ENCODE data around the gene OVCA2. TPM values are rescaled to one million over a fixed set of nuclear protein-coding genes. Genes with fewer than 3 reads are reported as not detected.
A peak's percentile ranks its signal among the peaks of the same experiment; 100 is the strongest.

Gene OVCA2
- total RNA-seq, 1 experiment from 2014 or later, result 27.3 TPM

GRCh38 chr17:2023256-2023655 is 18.6 kb upstream of the OVCA2 start:
- Histone ChIP-seq H3K27me3 (ENCODE audit: insufficient read depth, low read length) (no peaks in the 10 kb centered on the region), H3K79me2 (ENCODE audit: insufficient read depth, low read length) (no peaks in the 10 kb centered on the region), H3K4me1 (ENCODE audit: control insufficient read depth in 1 of 2, insufficient read depth in 2 of 2, low read length in 2 of 2) (peaks cover 7 to 26% of the 10 kb centered on the region in 2 experiments; a peak in 3 of 4 replicates), H3K9me2 (ENCODE audit: insufficient read depth) (no peaks in the 10 kb centered on the region), H3K27ac (ENCODE audit: low read depth, low read length) (no peak overlapping the region), H3K9me3 (ENCODE audit: control insufficient read depth in 1 of 2, insufficient read depth in 1 of 2, low read depth in 1 of 2, low read length in 2 of 2) (no peaks in the 10 kb centered on the region), H3K36me3 (ENCODE audit: control insufficient read depth in 1 of 2, insufficient read depth in 2 of 2, low read length in 2 of 2) (no peaks in the 10 kb centered on the region), H4K20me1 (ENCODE audit: insufficient read depth) (no peaks in the 10 kb centered on the region), H3K4me2 (ENCODE audit: low read length) (peak overlapping the region; percentile 92; the same call in 1 of the 2 replicates), H3K9ac (ENCODE audit: low read length) (no peak overlapping the region), H2AFZ (ENCODE audit: low read depth, low read length, poor library complexity, severe bottlenecking) (no peak overlapping the region), H3K4me3 (replicated peaks in 1 of 2; ENCODE audit: low read depth in 1 of 2, low read length in 2 of 2) (no peak overlapping the region)
- ATAC-seq, result no peak
- no peak for TF ChIP-seq ATF3 (IDR thresholded peaks at IDR 0.05)
- no TSS peak for BruUV-seq (replicated peaks)
- CTCF ChIA-PET, result interaction anchor here (3.9 kb wide), 1 partner anchor 114 kb away, joined by 76 read pairs; no protein-coding TSS in a partner anchor
- POLR2A ChIA-PET, result interaction anchor here (0.6 to 0.8 kb wide), 2 partner anchors 12 to 952 kb away, joined by 4 to 5 read pairs; no protein-coding TSS in a partner anchor
- RAD21 ChIA-PET (ENCODE audit: low non-redundant PET in 1 of 2, low total read pairs in 2 of 2, uncharacterized antibody in 2 of 2, unreplicated experiment in 2 of 2), result interaction anchor here in 1 of 2 experiments (1.7 kb wide), 1 partner anchor 115 kb away, joined by 6 read pairs; no protein-coding TSS in a partner anchor
- no peak for DNase-seq (ENCODE audit: low read depth, low spot score)
- intact Hi-C loops (cut with micrococcal nuclease), result no loop called here

DNA sequence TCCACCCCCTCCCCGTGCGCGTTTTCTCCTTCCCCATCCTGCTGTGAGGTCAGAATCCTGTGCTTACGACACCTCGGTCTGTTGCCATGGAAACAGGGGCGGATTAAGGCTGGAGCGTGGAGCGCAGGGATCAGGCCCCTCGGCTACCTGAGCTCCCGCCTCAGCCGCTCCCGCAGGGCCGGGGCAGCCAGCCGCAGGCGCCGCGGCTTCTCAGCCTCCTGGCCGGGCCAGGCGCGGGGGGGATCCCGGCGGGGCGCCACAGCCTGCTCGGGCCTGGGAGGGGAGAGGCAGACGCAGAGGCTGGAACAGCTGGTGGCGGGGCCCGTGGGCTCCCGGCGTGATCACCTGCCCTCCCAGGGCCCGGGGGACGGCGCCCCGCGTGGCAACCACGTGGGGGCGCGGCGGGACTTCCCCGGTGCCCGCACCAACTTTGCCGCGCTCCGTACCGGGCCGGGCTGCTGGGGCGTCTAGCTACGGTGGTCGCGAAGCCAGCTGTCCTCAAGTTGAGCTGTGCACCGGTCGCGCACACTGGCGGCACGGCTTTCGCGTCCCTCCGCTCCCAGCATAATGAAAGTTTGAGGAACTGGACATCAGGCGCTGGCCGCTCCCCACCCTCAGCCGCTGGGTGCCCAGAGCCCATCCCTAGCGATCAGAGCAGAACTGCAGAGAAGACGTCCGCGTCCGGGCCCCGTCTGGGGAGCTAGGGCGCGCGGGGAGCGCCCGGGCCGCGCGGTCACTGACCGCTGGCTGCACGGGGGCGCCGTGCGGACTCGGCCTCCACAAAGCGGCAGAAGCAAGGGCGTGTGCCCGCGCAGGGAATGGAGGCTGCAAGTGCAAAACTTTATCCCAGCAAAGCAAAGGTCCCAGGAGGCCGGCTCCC is 17.9 kb upstream of the OVCA2 start:
- CTCF ChIA-PET, result interaction anchor here (1.3 to 3.9 kb wide), 3 partner anchors 114 to 375 kb away, joined by 4 to 76 read pairs (median 4); partner anchors contain the start of gene RILP
- Histone ChIP-seq H3K27me3 (ENCODE audit: insufficient read depth, low read length) (no peaks in the 10 kb centered on the region), H3K9ac (ENCODE audit: low read length) (peak overlapping the region; percentile 63)

More for the DNA sequence above, 17.9 kb upstream of the OVCA2 start:
- peak; percentile 22; the same call in 1 of the 2 replicates for TF ChIP-seq ZFX (IDR thresholded peaks at IDR 0.05)
- TF ChIP-seq SP1 (IDR thresholded peaks at IDR 0.05; ENCODE audit: low read depth), result no peak
- TF ChIP-seq MAX (IDR thresholded peaks at IDR 0.05), result 0 out of 2 replicates have a peak, but pooled peaks have one; percentile 48
- Histone ChIP-seq H4K20me1 (ENCODE audit: insufficient read depth) (no peaks in the 10 kb centered on the region), H3K4me1 (ENCODE audit: control insufficient read depth in 1 of 2, insufficient read depth in 2 of 2, low read length in 2 of 2) (peaks cover 7 to 26% of the 10 kb centered on the region in 2 experiments; a peak in 3 of 4 replicates), H3K4me2 (ENCODE audit: low read length) (peak overlapping the region; percentile 92), H3K36me3 (ENCODE audit: control insufficient read depth in 1 of 2, insufficient read depth in 2 of 2, low read length in 2 of 2) (no peaks in the 10 kb centered on the region), H3K79me2 (ENCODE audit: insufficient read depth, low read length) (no peaks in the 10 kb centered on the region), H3K9me2 (ENCODE audit: insufficient read depth) (no peaks in the 10 kb centered on the region), H3K27ac (ENCODE audit: low read depth, low read length) (no peak overlapping the region; the same call in 1 of the 2 replicates), H3K4me3 (replicated peaks in 1 of 2; ENCODE audit: low read depth in 1 of 2, low read length in 2 of 2) (peak overlapping the region; percentile 58 to 63), H3K9me3 (ENCODE audit: control insufficient read depth in 1 of 2, insufficient read depth in 1 of 2, low read depth in 1 of 2, low read length in 2 of 2) (no peaks in the 10 kb centered on the region), H2AFZ (ENCODE audit: low read depth, low read length, poor library complexity, severe bottlenecking) (no peak overlapping the region)
- POLR2A ChIA-PET, result interaction anchor here (0.6 to 1.5 kb wide), 3 partner anchors 13 to 951 kb away, joined by 3 to 5 read pairs (median 4); no protein-coding TSS in a partner anchor
- ATAC-seq (peak; percentile 30), DNase-seq (ENCODE audit: low read depth, low spot score) (peak; percentile 59)
- no TSS peak for BruUV-seq (replicated peaks)
- intact Hi-C loops (cut with micrococcal nuclease), result no loop called here
- RAD21 ChIA-PET (ENCODE audit: low non-redundant PET in 1 of 2, low total read pairs in 2 of 2, uncharacterized antibody in 2 of 2, unreplicated experiment in 2 of 2), result interaction anchor here (1.7 to 2.7 kb wide), 2 partner anchors 115 kb away, joined by 6 to 14 read pairs; no protein-coding TSS in a partner anchor

All from HCT116 (cell line).